Breast epithelium (tissue), 3 donors: ENCODE data around the gene CHEK1.

ENCODE experiments used
- POLR2AphosphoS5 ChIP-seq, 3 donors: sonication (generic); formaldehyde crosslinking; IDR thresholded peaks; one replicate each; pipeline ENCODE4 v1.6.1; 2017; ENCODE audit warnings: antibody characterized with exemption in 3 of 3
- TF ChIP-seq, protein P1 (sequence below), 3 donors: fragments of 450-650 bp; IDR thresholded peaks; one replicate each; pipeline ENCODE4 v1.5.1; 2016 to 2017; ENCODE audit warnings: antibody characterized with exemption in 3 of 3, mild to moderate bottlenecking in 3 of 3, moderate library complexity in 3 of 3

DNA sequence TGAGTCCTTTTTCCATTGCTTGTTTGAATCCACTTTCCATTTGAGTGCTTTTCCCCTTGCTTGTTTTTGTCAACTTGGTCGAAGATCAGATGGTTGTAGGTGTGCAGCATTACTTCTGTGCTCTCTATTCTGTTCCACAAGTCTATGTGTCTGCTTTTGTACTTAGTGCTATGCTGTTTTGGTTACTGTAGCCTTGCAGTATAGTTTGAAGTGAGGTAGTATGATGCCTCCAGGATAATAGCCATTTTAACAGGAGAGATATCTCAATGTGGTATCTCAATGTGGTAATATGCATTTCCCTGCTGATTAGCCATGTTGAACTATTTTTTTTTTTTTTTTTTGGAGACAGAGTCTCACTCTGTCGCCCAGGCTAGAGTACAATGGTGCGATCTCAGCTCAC, 38.9 kb downstream of the CHEK1 start:
- TF ChIP-seq, protein P1, sequence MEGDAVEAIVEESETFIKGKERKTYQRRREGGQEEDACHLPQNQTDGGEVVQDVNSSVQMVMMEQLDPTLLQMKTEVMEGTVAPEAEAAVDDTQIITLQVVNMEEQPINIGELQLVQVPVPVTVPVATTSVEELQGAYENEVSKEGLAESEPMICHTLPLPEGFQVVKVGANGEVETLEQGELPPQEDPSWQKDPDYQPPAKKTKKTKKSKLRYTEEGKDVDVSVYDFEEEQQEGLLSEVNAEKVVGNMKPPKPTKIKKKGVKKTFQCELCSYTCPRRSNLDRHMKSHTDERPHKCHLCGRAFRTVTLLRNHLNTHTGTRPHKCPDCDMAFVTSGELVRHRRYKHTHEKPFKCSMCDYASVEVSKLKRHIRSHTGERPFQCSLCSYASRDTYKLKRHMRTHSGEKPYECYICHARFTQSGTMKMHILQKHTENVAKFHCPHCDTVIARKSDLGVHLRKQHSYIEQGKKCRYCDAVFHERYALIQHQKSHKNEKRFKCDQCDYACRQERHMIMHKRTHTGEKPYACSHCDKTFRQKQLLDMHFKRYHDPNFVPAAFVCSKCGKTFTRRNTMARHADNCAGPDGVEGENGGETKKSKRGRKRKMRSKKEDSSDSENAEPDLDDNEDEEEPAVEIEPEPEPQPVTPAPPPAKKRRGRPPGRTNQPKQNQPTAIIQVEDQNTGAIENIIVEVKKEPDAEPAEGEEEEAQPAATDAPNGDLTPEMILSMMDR (IDR thresholded peaks at IDR 0.05), result no peak
- no peak for TF ChIP-seq POLR2AphosphoS5 (IDR thresholded peaks at IDR 0.05)
